Hindlimb muscle (tissue), 1 donor: ENCODE results near the gene WHRN. TPM values are rescaled to one million over a fixed set of nuclear protein-coding genes. Genes with fewer than 3 reads are reported as not detected.

ENCODE experiments used
- DNase-seq: peaks from one replicate; pipeline ENCODE4 v3.0.0-alpha.2; 2013
- polyA plus RNA-seq: library from polyadenylated mRNA; unstranded; fragments of 120-200 nt; gene quantifications from one replicate; pipeline ENCODE4 v1.2.1, GENCODE V29; 2013; ENCODE audit not compliant: insufficient read length

The WHRN gene
- polyA plus RNA-seq, result 2.1 TPM

GRCh38 chr9:114505187-114506081, at the start of gene WHRN:
WHRN (minus strand) TSS chr9:114505473; CDS start chr9:114504801, 672 bp downstream.
- peak; percentile 93 for DNase-seq

GRCh38 chr9:114553202-114553601, 47.9 kb upstream of the WHRN start:
- no peak for DNase-seq

- no peak for DNase-seq
These were observed 47.4 kb upstream of the WHRN start for GRCh38 chr9:114552706-114553105.

GRCh38 chr9:114551750-114552685, 46.7 kb upstream of the WHRN start:
- peak; percentile 8 for DNase-seq

GRCh38 chr9:114549697-114550330, 44.5 kb upstream of the WHRN start:
- DNase-seq, result no peak

- DNase-seq, result no peak
These were observed 41.6 kb upstream of the WHRN start for GRCh38 chr9:114546851-114547250.

GRCh38 chr9:114545055-114545454, 39.8 kb upstream of the WHRN start:
- no peak for DNase-seq

GRCh38 chr9:114539701-114540380, 34.6 kb upstream of the WHRN start:
- DNase-seq, result no peak

GRCh38 chr9:114538241-114538640, 33.0 kb upstream of the WHRN start:
- no peak for DNase-seq

- no peak for DNase-seq
These were observed 27.4 kb upstream of the WHRN start for GRCh38 chr9:114532561-114533237.

- DNase-seq, result no peak
These were observed 24.0 kb upstream of the WHRN start for GRCh38 chr9:114529285-114529684.

- no peak for DNase-seq
These were observed 21.5 kb upstream of the WHRN start for GRCh38 chr9:114526807-114527206.

- DNase-seq, result no peak
These were observed 20.2 kb upstream of the WHRN start for GRCh38 chr9:114525513-114525912.

- DNase-seq, result peak; percentile 69
These were observed 19.0 kb upstream of the WHRN start for GRCh38 chr9:114524247-114524681.

- no peak for DNase-seq
These were observed 17.6 kb upstream of the WHRN start for GRCh38 chr9:114522847-114523246.

GRCh38 chr9:114522286-114522685, 17.0 kb upstream of the WHRN start:
- no peak for DNase-seq

- no peak for DNase-seq
These were observed 16.6 kb upstream of the WHRN start for GRCh38 chr9:114521846-114522245.

GRCh38 chr9:114518599-114519022, 13.3 kb upstream of the WHRN start:
- no peak for DNase-seq

- no peak for DNase-seq
These were observed 12.8 kb upstream of the WHRN start for GRCh38 chr9:114518120-114518519.

GRCh38 chr9:114516913-114517312, 11.6 kb upstream of the WHRN start:
- no peak for DNase-seq

GRCh38 chr9:114515528-114515927, 10.3 kb upstream of the WHRN start:
- no peak for DNase-seq

- DNase-seq, result no peak
These were observed 8.6 kb upstream of the WHRN start for GRCh38 chr9:114513959-114514267.
